Body of pancreas (tissue), 4 donors: ENCODE measurements around the gene SELENOW. TPM values are rescaled to one million over a fixed set of nuclear protein-coding genes. Genes with fewer than 3 reads are reported as not detected.

ENCODE experiments used
- ATAC-seq: fragments of 150-250 bp; one replicate; pipeline ENCODE4 v1.9.1; 2016
- DNase-seq, 4 donors: peaks; one replicate each; pipeline ENCODE4 v3.0.0-alpha.2; 2019
- H3K27ac ChIP-seq, 4 donors: fragments of 200-600 bp; sonication (generic); 1 replicate in 3 of 4; 2 replicates in 1 of 4; pipeline versions ENCODE4 v1.5.1 to v1.6.1; 2016 to 2019; ENCODE audit warnings: mild to moderate bottlenecking in 1 of 4, mixed read lengths in 1 of 4, moderate library complexity in 1 of 4
- H3K27me3 ChIP-seq, 2 donors: fragments of 200-600 bp; sonication (generic); one replicate each; pipeline ENCODE4 v1.6.0; 2016; ENCODE audit warnings: mild to moderate bottlenecking in 1 of 2
- H3K36me3 ChIP-seq, 2 donors: fragments of 200-600 bp; sonication (generic); replicated peaks in 1 of 2; 2 replicates each; pipeline ENCODE4 v1.5.1; 2016; ENCODE audit warnings: low read depth in 2 of 2; ENCODE audit not compliant: insufficient read depth in 1 of 2
- H3K4me1 ChIP-seq: fragments of 200-600 bp; sonication (generic); one replicate; pipeline ENCODE4 v1.6.0; 2016
- H3K4me3 ChIP-seq, 2 donors: fragments of 200-600 bp; sonication (generic); 1 replicate in 1 of 2; 2 replicates in 1 of 2; pipeline ENCODE4 v1.5.1; 2016 to 2019
- H3K9me3 ChIP-seq, 3 donors: fragments of 200-600 bp; sonication (generic); 1 replicate in 2 of 3; 2 replicates in 1 of 3; pipeline ENCODE4 v1.5.1; 2016
- POLR2A ChIP-seq, 3 donors: fragments of 450-650 bp; IDR thresholded peaks; one replicate each; pipeline ENCODE4 v1.6.1; 2016; ENCODE audit warnings: antibody characterized with exemption in 3 of 3, mild to moderate bottlenecking in 2 of 3
- WGBS, 2 donors: methylation state at CpG; one replicate each; pipeline ENCODE4 v1.1.5; 2017; 5-methylcytosine and 5-hydroxymethylcytosine counted together
- intact Hi-C: fragments of 100-400 bp; cut with DNase I; formaldehyde crosslinking; loops from one replicate; pipeline ENCODE4 v1.15.1; 2023
- total RNA-seq, 2 donors: library from RNA; depleted of rRNA; stranded (reverse); fragments of >200 nt; gene quantifications; one replicate each; pipeline ENCODE4 v1.1.0, GENCODE V29; 2016
- TF ChIP-seq, protein P1 (sequence below), 7 experiments: fragments of 450-650 bp in 4 of 7; fragments of 200-600 bp in 3 of 7; sonication (generic) in 3 of 7; IDR thresholded peaks; one replicate each; pipeline ENCODE4 v1.5.1; 2016 to 2019; ENCODE audit warnings: antibody characterized with exemption in 7 of 7

Gene SELENOW
- total RNA-seq, 2 donors from 2014 or later, result 189 to 296 TPM

DNA sequence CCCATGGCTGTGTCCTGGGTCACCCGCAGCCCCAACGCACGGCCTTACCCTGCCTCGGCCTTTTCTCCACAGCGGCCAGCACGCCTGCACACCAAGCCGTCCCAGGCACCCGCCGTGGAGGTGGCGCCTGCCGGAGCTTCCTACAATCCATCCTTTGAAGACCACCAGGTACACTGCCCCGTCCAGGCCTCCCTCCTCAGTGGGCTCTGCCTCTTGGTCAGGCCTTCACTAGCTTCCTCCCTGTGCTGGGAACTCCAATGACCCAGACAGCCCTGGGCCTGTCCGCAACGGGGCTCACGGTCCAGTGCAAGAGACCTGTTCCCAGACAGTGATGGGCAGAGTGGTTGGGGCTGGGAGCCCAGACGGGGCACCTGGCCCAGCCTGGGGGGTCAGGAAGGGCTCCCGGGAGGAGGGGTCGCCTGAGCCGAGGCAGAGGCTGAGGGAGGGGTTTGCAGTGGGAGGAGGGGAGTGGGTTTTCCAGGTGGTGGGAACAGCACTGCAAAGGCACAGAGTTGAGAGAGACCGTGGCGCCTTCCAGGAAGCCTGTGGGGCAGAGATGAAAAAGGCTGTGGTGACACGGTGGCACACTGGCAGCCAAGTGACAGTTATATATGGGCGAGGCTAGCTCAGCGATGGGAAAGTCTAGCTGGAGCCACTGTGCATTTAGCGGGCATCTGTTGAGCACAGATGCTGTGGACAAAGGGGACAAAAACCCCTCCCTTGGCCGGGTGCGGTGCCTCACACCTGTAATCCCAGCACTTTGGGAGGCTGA lies 25.9 kb upstream of the SELENOW start:
- no peak overlapping the region for H3K27ac ChIP-seq
- peaks cover 32 to 55% of the 10 kb centered on the region in 2 donors for H3K36me3 ChIP-seq
- H3K27me3 ChIP-seq, result no peaks in the 10 kb centered on the region
- no peak overlapping the region for H3K4me3 ChIP-seq
- WGBS, 2 donors, result 86 to 96% methylated on average over 19 to 23 of the region's 27 CpGs
- intact Hi-C loops, result loop anchor here (5.0 kb wide), 1 partner anchor 35 kb away; no protein-coding TSS in a partner anchor
- no peak for DNase-seq
- peaks cover 20% of the 10 kb centered on the region for H3K4me1 ChIP-seq
- TF ChIP-seq, protein P1, sequence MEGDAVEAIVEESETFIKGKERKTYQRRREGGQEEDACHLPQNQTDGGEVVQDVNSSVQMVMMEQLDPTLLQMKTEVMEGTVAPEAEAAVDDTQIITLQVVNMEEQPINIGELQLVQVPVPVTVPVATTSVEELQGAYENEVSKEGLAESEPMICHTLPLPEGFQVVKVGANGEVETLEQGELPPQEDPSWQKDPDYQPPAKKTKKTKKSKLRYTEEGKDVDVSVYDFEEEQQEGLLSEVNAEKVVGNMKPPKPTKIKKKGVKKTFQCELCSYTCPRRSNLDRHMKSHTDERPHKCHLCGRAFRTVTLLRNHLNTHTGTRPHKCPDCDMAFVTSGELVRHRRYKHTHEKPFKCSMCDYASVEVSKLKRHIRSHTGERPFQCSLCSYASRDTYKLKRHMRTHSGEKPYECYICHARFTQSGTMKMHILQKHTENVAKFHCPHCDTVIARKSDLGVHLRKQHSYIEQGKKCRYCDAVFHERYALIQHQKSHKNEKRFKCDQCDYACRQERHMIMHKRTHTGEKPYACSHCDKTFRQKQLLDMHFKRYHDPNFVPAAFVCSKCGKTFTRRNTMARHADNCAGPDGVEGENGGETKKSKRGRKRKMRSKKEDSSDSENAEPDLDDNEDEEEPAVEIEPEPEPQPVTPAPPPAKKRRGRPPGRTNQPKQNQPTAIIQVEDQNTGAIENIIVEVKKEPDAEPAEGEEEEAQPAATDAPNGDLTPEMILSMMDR (IDR thresholded peaks at IDR 0.05), result no peak
- TF ChIP-seq POLR2A (IDR thresholded peaks at IDR 0.05), result no peak
- no peak for ATAC-seq
- no peaks in the 10 kb centered on the region for H3K9me3 ChIP-seq

DNA sequence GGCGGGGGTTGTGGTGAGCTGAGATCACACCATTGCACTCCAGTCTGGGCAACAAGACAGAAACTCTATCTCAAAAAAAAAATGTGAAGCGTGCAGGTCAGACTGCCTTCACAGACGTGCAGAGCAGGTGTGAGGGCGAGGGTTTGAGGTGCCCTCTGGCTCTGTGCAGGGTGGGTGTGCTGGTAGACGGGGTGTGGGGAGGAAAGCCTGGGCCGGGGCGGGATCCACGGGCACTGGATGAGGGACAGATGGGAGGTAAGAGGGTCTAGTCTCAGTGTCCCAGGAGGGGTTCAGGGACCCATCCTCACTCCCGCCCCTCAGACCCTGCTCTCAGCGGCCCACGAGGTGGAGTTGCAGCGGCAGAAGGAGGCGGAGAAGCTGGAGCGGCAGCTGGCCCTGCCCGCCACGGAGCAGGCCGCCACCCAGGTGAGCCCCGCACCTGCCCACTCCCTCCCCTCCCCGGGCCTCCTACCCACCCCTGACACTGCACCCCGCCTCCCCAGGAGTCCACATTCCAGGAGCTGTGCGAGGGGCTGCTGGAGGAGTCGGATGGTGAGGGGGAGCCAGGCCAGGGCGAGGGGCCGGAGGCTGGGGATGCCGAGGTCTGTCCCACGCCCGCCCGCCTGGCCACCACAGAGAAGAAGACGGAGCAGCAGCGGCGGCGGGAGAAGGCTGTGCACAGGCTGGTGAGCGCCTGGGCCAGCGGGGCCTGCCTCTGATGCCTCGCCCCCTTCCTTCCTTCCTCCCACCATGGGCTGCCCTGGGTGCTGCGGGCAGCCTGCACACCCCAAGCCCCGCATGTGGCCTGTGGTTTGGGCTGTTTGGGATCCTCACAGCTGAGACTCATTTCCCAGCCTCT lies 24.1 kb upstream of the SELENOW start:
- TF ChIP-seq, protein P1 (IDR thresholded peaks at IDR 0.05), result no peak
- no peak for TF ChIP-seq POLR2A (IDR thresholded peaks at IDR 0.05)
- Histone ChIP-seq H3K9me3 (no peaks in the 10 kb centered on the region), H3K36me3 (peaks cover 32 to 59% of the 10 kb centered on the region in 2 donors), H3K27me3 (no peaks in the 10 kb centered on the region), H3K4me1 (peaks cover 15% of the 10 kb centered on the region), H3K4me3 (no peak overlapping the region), H3K27ac (no peak overlapping the region)
- no peak for ATAC-seq
- DNase-seq, result no peak
- WGBS, 2 donors, result 91 to 94% methylated on average over 11 to 31 of the region's 37 CpGs
- intact Hi-C loops, result loop anchor here (5.0 kb wide), 2 partner anchors 33 to 47 kb away; no protein-coding TSS in a partner anchor

DNA sequence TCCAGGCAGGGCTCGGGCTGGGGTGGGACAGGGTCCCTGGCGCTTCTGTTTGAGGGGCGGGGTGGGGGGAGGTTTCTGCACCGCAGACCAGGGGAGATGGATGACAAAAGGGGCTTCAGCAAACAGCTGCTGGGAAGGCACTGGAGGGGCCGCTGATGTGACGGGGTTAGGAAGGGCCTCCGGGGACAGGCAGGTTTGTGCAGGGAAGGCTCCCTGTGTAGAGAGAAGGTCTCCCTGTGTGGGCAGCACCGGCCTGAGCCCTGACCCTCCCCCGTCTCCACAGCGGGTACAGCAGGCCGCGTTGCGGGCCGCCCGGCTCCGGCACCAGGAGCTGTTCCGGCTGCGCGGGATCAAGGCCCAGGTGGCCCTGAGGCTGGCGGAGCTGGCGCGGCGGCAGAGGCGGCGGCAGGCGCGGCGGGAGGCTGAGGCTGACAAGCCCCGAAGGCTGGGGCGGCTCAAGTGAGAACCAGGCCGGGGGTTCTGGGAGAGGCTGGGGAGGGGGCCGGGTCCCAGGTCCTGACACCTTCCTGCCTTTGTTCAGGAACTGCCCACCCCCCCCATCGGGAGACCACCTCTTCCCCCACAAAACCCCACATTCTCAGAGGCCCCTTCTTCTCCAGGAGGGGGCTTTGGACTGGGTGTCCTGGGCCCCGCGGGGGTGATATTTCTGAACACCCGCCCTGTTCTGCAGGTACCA lies 23.3 kb upstream of the SELENOW start:
- ATAC-seq, result no peak
- no peaks in the 10 kb centered on the region for H3K9me3 ChIP-seq
- peaks cover 28 to 57% of the 10 kb centered on the region in 2 donors for H3K36me3 ChIP-seq
- H3K27me3 ChIP-seq, result no peaks in the 10 kb centered on the region
- TF ChIP-seq, protein P1 (IDR thresholded peaks at IDR 0.05), result no peak
- TF ChIP-seq POLR2A (IDR thresholded peaks at IDR 0.05), result no peak
- intact Hi-C loops, result loop anchor here (5.0 kb wide), 1 partner anchor 48 kb away; no protein-coding TSS in a partner anchor
- no peak overlapping the region for H3K27ac ChIP-seq
- WGBS, 2 donors, result 87 to 88% methylated on average over 16 to 30 of the region's 36 CpGs
- no peak overlapping the region for H3K4me3 ChIP-seq
- peaks cover 15% of the 10 kb centered on the region for H3K4me1 ChIP-seq
- no peak for DNase-seq

DNA sequence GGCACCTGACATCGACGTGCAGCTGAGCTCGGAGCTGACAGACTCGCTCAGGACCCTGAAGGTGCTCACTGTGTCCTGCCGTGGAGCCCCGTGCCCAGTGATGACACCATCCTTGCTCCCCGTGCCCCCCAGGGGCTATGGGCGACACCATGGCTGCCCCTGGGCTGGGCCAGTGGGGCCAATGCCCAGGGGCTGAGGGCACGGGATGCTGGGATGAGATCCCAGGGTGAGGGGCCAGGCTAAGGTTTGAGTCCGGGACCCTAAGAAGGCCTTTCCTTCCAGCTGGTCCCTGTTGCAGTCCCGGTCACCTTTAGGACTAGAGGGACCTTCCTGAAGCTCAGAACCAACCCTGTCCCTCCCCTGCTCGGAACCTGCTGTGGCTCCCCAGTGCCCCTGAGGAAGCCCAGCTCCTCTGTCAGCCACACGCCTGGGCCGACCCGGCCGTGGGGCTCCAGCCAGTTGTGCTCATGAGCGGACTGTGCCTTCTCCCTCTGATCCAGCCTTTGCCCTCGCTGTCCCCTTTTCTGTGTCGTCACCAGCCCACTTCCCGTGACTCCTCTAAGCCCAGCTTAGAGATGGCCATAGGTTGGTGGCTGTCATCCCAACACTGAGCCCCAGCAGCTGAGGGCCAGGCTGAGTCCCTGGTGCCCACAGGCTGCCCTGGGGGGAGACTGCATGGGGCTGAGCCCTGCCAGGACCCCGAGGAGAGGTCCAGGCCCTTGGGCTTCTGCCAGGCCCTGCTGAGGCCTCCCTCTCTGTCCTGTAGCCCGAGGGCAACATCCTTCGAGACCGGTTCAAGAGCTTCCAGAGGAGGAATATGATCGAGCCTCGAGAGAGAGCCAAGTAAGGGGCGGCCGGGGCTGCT lies 22.5 kb upstream of the SELENOW start:
- DNase-seq, result no peak
- Histone ChIP-seq H3K9me3 (no peaks in the 10 kb centered on the region), H3K4me3 (no peak overlapping the region), H3K4me1 (peaks cover 15% of the 10 kb centered on the region), H3K36me3 (peaks cover 21 to 49% of the 10 kb centered on the region in 2 donors), H3K27me3 (no peaks in the 10 kb centered on the region), H3K27ac (peak overlapping the region in 2 of 4 donors; percentile 12 to 80)
- TF ChIP-seq, protein P1 (IDR thresholded peaks at IDR 0.05), result no peak
- no peak for TF ChIP-seq POLR2A (IDR thresholded peaks at IDR 0.05)
- WGBS, 2 donors, result 88 to 89% methylated on average over 13 to 26 of the region's 28 CpGs
- ATAC-seq, result no peak
- intact Hi-C loops, result loop anchor here (5.0 kb wide), 1 partner anchor 49 kb away; no protein-coding TSS in a partner anchor
